GM04504 (cell line): ENCODE measurements around the gene TPPP3.

Source experiments
- DNase-seq: peaks from one replicate; pipeline ENCODE4 v3.0.0-alpha.2; 2012; ENCODE audit warnings: low read depth

TPPP3 gene

DNA sequence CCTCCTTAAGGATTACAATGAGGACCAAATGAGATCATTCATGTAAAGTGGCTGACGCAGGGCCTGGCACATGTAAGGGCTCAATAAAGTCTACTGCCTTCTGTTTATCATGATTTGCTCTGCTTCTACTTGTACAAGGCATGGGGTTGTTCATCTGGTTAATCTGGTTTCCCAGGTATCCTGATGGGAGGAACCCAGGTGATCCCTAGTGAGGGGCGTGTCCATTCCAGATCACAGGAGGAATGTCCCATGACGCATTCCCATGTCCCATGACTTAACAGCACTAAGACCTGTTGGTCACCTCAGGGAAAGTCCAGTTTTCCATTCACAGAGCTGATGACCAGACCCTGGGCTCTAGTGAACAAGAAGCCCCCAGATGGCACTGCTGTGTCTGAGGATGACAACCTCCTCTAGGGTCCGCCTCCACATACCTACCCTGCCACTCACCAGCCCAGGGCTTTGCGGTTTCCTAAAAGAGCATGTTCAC lies 11.5 kb upstream of the TPPP3 start:
- DNase-seq, result no peak

DNA sequence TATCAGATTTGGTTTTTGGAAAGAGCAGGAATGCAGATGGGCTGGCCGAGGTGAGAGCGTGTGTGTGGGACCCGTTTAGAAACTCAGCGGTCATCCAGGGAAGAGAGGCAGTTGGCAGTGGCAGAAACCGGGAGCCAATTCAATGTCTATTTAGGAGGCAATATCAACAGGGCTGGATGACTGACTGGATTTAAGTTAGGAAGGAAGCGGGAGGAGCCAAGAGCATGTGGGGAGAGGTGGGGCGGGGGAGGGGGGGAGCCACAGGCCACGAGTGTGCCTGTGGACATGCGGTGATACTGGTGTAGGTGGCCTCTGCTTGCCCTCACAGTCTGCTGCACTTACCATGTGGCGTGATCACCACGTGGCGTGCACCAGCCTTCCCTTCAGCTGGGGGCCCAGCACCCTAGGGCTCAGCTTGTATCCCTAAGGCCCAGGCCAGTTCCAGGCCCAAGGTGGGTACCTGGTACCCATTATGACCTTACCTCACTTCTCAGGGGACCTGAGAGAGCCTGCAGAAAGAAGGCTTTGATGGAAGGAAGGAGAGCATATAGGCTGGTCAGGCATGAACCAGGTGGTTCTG lies 10.8 kb upstream of the TPPP3 start:
- DNase-seq, result no peak

DNA sequence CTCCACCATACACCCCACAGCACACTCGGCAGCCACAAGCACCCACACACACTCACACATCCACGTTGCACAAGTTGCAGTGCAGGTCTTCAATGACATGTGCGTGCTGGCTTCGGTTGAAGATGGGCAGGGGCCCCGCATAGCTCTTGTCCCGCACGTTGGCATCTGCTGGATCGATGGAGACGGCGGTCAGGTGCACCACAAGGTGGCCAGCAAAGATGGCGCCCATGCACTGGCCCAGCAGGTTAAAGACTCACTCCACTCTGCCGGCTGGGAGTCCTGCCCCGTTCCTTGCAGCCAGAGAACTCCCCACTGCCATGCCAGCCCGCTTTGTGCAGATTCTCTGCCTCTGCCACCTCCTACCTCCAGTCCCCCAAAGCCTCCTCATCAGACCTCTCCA lies 7.6 kb upstream of the TPPP3 start:
- DNase-seq, result no peak

DNA sequence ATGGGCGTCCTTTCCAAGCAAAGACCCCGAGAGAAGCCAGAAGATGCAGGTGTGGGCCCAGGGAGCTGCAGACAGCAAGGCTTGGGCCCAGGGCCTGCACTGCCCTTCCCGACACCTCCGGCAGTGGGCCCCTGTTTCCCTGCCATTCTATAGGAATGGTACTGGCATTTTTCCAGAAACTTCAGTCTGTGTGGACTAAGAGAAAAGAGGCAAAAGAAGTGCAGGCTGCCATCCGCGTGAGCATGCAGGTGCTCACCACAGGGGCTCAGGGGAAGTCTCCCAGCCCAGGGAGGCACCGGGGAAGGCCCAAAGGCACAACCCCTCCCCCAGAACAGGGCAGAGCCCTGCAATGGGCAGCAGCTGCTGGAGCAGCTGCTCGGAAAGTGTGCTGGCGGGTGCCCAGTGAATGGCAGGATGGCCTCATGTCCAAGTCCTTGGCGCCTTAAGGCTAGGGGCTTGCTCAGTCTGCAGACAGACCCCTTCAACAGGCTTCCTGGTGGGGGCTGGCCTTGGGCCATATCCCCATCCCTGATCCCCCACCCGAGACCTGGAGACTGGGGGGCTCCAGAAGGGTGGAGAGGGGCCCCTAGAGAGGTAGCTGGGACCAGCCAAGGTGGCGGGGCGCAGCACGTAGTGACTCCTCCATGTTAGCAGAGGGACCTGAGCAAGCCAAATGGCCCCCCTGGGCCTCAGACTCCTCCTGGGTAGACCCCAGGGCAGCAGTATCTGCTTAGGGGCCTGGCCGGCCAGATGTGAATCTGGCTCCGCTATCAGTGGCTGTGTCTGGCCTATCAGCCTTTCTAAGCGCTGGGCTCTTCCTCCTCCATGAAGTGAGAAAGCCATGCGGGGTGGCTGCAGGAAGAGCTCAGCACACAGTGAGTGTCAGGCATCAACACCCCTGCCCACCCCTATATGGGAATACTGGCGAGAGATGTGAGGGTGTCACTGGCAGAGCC lies 6.7 kb upstream of the TPPP3 start:
- DNase-seq, result no peak

DNA sequence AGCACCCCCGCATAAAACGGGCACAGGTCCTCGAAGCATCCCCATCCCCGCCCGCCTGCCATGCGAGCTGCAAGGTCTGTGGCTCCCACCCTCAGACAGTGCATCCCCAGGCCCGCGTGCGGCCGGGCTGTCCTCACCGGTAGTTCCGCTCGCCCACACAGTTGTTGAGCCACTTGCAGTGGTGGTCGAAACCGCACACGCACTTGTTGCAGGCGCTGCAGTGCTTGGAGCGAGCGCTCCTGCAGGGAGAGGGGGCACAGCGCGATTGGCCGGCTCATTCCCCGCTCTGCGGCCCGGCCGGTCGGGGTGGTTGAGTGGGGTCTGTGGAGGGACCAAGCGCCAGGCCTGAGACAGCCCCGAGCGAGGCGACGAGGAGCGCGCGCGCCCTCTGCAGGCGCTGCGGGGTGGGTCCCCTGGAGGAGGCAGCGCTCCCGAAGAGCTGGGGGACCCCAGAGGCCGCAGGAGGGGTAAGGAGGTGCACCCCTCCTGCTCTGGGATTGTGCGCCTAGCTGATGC lies 6.0 kb upstream of the TPPP3 start:
- DNase-seq, result no peak

DNA sequence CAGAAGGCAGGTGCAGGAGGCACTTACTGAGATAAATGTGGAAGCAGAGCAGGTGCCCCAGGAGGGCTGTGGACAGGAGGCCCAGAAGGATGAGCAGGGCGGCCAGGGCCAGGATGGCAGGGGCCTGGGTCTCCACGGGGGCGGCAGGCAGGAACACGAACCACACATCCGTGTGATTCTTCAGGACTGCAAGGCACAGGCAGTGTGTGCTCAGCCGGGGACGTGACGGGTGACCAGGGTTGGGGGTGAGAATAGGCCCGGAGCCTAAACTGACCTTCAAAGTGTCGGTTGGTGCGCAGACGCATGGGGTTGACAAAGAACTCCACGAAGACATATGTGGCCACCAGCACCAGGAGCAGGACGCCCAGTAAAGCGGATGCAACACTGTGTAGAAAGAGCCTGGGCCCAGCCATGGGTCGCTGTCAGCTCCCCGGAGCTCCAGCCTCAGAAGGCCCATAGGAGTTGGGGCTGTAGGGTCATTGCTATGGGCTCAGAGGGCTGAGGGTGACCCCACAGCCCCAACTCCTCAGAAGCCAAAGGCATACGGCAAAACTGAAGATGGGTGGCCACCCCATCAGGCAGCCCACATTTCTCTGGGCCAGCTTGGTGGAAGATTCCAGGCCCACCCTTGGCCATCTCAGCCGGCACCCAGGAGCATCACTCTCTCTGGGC lies 5.4 kb upstream of the TPPP3 start:
- DNase-seq, result no peak

DNA sequence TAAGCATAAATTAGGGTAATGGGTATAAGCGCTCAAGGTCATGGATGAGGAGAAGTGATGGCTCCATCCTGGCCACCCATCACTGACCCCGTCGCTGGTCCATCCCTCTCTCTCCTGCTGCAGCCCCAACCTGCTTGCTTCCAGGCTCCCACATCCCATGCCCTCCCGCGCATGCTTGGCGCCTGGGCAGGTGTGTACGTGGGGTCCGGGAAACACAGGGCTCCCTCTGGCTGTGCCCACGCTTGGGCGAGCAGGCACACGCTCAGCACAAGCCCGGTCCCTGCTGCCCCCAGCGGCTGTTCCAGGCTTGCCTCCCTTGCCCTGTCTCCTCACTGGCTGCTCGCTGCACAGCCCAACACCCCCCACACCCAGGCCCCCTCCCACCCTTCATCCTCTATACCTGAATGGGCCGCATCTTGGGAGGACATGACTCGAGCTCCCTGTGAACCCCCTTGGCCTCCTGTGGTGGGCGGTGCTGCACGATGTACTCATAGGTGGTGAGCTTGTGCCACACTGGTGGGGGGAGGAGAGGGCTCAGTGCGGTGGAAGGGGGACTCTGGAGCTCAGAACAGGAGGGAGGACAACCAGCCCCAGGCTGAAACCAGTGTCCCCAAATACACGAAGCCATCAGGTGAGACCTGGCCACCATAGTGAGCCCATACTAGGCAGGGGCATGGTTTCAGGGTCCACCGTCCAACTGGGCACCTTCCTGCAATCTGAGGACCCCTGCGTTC lies 4.7 kb upstream of the TPPP3 start:
- DNase-seq, result no peak

DNA sequence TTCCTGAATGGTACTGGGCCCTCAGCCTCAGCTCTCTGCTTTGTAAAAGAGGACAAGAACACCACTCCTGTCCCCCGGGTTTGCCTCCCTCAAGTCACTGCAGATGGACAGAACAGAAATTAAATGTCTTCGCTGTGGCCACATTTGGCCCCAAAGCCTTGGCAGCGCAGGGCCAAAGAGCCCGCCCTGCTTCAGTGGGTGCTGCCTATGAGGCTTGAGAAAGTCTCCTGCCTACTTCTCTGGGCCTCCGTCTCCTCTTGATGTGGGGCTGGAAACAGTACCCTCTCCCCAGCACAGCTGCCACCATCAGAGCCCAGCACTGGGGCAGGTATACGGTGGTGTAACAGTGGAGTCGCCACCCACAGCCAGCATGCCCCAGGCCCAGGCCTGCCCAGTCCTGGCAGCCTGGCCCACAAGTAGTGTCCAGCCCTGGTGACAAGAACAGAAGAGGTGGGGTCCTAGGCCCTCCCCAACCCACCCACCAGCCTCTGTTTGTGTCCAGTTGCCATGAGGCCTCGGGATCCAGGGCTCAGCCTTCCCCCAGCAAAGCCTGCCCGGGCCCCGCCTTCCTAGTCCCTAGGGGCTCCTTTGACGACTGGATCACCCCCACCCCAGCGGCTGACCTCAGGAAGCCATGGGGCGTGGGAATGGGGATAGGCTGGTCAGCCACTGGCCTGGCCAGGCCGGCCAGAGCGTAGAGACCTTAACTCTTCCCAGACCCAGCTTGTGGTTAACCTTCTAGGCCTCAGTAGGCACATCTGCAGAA lies 3.9 kb upstream of the TPPP3 start:
- DNase-seq, result no peak

DNA sequence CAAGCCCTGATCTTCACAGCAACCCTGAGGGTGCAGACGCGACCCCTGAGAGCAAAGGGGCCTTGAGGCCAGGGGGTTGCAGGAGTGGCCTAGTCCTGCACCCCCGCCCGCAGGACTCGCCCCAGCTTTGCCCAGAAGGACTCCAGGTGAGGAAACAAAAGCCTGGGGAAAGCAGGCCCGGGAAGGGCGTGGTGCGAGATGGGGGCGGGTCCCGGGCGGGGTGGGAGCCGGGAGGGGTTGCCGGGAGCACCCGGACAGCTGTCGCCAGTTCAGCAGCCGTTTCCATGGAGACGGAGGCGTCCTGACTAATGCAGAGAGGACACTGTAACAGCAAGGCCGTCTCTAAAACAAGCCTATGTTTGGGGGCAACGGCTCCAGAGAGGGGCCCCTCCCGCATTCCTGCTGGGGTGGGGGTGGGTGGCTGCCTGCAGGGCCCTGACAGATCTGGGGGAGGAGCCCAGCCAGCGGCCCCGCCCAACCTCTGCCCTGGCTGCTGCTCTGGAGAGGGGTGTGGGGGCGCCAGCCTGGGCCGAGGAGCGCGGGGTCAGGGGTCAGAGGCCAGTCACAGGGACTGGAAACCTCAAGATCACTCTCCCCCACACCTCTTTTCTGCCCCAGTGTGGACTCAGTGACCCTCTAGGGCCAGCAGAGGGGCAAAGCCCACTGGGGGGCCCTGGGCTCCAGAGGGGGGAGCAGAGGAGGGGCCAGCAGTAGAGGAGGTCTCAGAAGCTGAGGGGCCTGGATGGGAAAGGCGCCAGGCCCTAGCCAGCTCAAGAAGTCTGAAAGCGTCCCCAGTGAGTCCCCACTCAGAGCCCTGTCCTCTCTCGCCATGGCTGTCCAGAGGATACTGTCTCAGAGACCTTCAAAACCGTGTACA lies 3.1 kb upstream of the TPPP3 start:
- DNase-seq, result peak; percentile 75

DNA sequence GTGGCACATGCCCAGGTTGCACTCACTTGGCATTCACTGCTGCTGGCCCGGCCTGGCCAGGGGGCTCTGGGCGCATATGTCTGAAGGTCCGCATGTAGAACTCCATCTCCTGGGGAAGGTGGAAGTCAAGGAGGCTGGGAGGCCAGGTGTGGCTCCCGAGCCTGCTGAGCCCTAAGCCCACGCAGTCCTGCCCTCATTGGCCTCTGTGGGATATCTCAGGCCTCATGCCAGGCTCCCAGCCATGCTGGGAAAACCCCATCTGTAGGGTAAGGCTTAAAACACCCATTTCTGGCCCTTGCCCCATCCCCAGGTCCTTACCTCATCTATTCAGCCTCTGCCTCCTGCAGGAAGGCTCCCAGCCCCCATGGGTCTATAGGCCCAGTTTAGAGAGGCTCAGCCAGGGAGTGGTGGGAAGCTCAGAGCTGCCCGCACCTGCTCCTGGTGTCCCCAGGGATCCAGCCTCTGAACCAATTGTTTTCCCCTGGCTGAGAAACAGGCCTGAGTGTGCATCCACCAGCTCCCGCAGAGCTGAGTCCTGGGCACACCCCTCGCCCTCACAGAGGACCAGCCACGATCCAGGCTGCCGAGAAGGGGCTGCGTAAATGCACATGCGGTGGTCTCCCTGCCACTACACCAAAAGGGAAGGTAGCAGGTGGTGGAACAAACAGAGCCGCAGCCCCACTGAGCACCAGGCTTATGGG lies 2.3 kb upstream of the TPPP3 start:
- no peak for DNase-seq

DNA sequence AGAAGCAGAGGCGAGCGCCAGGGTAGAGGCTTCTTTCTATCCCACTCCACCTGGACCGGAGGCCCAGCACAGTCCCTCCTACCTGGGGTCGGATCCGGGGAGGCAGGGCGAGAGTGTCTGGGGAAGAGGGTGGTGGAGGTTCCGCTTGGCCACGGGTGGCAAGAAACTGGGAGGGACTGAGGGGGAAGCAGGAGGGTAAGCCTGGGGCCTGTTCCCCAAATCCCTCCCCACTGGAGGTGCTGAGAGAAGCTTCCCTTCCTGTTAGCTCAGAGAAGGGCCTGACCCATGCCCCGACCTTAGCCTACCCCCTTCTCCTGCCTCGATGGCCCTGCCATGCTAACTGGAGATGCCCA lies 1.8 kb upstream of the TPPP3 start:
- DNase-seq, result no peak

DNA sequence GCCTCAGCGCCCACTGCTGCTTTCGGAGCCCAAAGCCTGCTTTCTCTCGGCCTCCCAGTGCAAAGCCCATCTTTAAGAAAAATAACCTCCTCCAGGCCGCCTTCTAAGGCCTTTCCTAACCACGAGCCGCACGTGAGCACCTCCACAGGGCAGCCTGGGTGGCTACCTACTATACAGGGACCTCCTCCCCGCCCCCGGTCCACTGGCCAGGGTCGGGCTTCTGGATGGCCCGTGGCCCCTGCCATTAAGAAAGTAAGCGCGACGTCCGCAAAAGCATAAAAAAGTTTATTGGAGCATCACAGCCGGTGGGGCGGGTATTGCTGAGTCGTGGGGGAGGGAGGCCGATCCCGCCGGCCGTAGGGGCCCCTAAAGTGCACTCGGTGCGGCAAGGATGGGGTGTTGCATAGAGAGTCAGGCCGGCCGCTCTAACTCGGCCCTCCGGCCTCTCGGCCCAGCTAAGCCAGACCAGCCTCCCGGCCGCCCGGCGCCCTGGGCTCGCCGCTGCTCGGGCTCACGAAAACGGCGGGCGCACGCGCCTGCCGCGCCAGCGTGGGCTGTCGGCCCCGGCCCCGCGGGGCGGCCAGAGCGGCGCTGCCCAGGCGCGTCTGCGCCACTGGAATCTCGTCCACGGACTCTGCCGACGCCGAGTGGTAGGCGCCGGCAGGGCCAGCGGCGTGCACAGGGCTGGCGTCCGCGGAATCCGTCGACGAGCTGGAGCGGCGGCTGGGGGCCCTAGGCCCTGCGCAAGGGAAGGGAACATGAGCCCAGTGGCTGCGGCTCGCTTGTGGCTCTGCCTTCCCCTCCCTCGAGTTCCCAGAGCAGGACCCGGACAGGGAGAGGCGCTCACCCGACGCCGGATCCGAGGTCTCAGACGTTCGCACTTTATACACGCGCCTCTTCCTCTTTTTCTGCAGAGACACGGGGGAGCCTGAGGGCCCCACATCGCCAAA lies 1.1 kb upstream of the TPPP3 start:
- no peak for DNase-seq

DNA sequence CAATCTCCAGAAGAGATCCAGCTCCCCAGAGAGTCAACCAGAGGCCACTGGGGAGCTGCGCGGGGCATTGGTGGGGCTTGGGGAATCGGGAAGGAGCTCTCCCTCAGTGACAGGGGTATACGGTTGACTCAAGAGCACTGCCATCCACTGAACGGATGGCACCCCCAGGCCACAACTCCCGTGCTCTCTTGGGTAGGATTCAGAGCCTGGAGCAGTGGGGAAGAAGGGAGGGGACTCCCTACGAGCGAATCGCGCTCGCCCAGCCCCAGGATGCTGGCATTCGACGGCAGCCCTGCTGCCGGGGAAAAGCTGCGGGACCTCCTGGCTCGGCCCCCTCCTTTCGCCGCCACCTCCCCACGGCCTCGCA lies 473 bp upstream of the TPPP3 start:
- no peak for DNase-seq

DNA sequence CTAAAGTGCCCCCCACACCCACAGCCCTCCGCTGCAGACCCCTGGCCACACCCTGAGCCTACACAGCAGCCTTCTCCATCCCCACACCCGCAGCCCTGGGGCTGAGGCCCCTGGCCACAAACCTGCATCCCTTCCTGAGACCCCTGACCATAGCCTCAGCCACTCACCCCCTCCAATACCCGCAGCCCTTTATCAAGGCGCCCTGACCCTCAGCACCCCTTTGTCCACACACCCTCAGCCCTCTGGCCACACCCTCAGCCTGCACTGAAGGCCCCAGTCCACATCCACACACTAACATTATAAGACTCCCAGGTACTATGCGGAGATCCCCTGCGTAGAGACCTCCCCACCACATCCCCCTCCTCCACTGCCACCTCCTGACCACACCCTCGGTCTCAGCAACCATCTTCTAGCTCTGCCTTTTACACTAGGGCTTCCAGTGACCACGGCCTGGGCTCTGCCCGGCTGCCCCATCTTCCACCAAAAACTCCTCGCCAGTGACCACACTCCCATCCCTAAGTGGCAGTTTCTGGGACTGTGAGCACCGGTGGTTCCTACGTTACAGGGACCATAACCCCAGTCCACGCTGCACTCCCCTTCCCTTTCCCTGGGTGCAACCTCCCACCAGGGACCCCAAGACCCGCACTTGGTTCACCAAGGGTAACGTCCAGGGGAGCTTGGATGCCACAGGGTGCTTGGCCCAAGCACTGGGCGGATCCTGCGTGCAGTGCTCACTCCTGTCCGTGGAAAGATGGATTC lies 818 bp downstream of the TPPP3 start:
- DNase-seq, result no peak

DNA sequence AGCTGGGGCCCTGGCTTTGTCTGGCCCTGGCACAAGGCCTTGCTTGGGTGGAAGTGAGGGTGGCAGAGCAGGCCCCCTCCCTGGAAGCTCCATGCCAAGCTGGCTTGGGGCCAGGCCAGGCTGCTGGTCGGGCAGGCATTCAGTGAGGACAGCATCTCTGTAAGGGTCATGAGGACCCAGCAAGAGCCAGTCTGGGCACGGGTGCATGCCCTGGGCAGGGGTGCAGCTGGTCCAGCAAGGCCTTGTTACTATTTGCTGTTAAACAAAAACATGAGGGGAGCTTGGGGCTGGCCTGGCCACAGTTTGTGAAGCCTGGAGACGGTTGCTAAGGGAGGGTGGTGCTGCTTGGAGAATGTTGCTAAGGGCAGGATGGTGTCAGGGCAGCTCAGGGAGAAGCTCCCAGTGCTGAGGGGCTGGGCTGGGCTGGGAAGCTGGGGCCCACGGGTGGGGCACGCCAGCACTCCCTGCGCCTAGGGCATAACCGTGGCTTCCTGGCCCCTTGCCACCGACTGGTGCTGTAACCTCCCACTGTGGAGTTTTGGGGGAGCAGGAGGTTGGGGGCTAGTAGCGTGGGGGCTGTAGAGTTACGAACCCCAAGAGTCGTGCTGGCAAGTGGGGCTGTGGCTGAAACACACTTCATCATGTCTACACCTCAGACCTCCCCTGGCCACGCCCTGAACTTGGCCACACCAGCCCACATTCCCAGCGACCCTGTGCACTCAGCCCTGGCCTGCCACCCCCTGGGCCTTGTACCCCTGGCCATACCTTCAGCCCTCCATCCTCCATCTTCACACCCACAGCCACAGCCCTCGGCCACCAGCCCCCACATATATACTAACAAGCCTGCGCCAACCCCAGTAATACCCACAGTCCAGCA lies 1.6 kb downstream of the TPPP3 start:
- DNase-seq, result no peak

DNA sequence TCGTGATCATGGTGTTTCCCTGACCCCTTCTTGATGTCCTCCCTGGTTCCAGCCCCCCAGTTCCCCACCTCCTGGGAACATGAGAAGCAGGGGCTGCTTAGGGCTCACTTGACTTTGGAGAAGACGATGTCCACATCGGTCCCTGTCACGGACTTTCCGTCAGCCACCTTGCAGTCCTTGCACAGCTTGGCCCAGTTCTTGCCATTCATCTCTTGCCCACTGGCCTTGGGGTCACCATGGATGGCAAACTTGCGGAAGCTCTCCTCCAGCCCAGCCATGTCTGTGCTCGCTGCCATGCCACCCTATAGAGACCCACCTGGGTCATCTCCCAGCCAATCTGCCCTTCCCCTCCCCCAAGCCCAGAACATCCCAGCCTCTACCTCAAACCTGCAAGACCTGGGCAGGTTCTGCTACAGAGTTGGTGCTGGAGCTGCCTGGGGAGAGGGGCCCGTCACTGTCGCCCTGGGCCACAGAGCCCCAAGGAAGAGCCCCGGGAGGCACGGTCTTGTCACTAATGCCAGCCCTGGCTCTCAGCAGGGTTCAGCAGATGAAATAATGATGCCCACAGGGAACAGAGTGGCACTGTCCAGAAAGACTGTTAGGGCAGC lies 2.4 kb downstream of the TPPP3 start:
- no peak for DNase-seq
